HG03558 (cell line): ENCODE measurements around the gene TPSAB1.
"Not testable (repeated sequence)": the region's sequence is repeated elsewhere in the genome, so short reads cannot be mapped to it uniquely, and the experiment has no call there.

Source experiments
- ATAC-seq: cut with Tn5 transposase; IDR thresholded peaks from one replicate; pipeline ENCODE4 v1.9.1; 2021; ENCODE audit warnings: moderate number of reproducible peaks; ENCODE audit not compliant: unreplicated experiment; ENCODE audit errors: extremely low read depth

TPSAB1 gene

DNA sequence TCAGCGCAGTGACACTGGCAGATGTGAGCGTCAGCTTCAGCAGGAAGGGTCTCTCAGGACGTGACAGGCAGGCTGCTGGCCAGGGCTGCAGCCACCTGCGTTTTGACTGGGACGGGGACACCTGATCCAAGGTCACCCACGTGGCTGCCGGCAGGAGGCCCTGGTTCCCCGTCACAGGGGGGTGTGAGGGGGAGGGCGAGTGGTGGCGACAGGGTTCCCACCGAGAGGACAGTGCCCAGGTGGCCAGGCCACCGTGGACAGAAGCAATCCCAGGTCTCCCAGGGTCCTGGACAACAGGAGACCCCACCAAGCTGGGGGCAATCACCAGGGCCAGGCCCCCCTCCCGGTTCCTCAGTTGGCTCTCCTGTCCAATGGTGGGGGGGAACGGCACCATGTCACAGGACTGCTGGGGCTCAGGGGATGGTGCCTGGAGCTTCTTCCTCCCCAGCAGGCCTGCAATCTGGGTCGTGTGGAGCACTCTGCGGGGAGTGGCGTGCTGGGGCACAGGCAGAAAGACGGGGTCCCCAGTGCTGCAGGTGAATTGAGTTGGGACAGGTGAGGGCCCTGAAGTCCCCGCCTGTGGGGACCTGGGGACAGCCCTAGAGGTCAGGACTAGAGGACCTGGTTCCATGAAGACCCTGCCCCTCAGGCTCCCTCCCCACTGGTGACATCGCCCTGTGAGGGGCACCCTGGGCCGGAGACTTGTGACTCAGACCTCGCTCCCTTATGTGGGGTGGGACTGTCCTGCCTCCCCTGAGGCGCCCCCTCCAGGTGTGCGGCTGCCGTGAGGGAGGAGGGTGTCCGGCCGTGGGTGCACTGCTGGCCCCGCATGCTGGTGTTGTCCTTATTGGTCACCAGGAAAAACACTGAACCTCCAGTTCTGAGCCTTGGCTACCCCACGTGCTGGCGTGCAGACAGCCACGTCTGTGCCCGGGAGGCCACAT is 3.7 kb downstream of the TPSAB1 start:
- not testable (repeated sequence) for ATAC-seq

- ATAC-seq, result no peak
Observed at GRCh38 chr16:1244881-1245280, 4.4 kb downstream of the TPSAB1 start.

DNA sequence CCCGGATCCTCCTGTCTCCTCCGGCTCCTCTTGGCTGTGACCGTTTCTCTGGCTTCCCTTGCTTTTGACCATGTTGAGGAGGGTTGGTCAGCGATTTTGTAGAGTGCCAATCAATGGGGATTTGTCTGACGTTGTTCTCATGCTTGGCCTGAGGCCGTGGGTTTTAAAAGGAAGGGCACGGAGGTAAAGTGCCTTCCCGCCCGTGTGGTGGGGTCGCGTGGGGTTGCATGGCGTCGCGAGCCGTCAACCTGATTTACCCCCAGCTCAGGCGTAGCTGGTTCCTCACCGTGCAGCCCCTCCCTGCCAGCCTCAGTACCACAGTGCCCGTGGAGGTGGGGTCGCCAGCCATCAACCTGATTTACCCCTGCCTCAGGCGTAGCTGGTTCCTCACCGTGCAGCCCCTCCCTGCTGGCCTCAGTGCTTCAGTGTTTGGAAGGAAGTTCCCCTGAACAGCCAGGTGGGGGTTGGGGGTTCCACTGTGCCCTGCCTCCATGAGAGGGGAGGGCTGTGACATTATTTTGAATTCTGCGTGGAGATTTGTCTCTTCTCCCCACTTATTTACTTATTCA is 5.0 kb downstream of the TPSAB1 start:
- ATAC-seq, result no peak

GRCh38 chr16:1247903-1248537 is 7.5 kb downstream of the TPSAB1 start:
- not testable (repeated sequence) for ATAC-seq

- ATAC-seq, result not testable (repeated sequence)
Observed at GRCh38 chr16:1249031-1249755, 8.7 kb downstream of the TPSAB1 start.

GRCh38 chr16:1253701-1254364 is 13.3 kb downstream of the TPSAB1 start:
- ATAC-seq, result not testable (repeated sequence)

DNA sequence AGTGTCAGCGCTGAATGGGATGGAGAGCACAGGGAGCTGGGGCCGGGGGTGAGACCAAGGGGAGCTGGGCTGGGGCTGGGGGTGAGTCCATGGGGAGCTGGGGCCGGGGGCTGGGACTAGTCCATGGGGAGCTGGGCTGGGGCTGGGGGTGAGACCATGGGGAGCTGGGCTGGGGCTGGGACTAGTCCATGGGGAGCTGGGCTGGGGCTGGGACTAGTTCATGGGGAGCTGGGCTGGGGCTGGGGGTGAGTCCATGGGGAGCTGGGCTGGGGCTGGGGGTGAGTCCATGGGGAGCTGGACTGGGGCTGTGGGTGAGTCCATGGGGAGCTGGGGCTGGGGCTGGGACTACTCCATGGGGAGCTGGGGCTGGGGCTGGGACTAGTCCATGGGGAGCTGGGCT is 14.3 kb downstream of the TPSAB1 start:
- ATAC-seq, result not testable (repeated sequence)

DNA sequence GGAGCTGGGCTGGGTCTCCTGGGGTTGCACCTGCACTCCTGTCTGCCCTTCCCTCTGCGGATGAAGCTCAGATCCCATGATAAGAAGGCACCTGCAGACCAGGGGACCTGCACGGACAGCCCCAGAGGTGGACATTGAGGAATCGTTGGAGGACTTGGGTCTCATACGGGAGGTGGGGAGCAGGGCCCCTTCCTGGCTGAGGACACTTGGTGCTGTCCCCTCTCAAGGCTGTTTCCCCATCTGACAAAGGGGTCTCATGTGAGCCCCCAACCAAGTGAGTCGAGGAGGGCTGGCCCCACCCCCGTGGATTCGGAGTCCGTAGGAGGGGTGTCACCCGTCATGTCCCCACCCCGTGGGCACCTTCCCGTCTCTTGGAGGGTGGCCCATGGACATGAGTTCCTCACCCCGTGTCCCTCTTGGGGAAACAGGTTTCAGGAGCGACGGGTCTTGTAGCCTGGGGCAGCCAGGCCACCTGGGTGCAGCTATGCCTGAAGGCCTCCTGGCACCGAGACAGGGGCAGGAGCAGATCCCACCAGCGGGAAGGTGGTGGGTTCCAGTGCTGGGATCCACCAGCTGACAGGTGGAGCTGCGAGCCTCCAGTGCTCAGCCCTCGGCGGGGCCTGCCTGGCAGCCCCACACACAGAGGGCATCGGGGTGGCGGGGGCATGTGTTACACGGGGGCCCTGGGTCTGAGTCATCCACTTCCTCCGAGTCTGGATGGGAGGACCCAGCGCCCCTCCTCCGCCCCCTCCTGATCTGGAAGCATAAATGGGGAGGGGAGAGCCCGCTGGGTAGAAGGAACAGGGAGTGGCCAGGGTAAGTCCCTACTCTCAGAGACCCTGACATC is 15.0 kb downstream of the TPSAB1 start, which contains the start of gene TPSD1:
TPSD1 (plus strand) TSS at position 794 of the 847 bp plus-strand sequence. CDS start 212 bp downstream, outside the sequence.
- not testable (repeated sequence) for ATAC-seq

DNA sequence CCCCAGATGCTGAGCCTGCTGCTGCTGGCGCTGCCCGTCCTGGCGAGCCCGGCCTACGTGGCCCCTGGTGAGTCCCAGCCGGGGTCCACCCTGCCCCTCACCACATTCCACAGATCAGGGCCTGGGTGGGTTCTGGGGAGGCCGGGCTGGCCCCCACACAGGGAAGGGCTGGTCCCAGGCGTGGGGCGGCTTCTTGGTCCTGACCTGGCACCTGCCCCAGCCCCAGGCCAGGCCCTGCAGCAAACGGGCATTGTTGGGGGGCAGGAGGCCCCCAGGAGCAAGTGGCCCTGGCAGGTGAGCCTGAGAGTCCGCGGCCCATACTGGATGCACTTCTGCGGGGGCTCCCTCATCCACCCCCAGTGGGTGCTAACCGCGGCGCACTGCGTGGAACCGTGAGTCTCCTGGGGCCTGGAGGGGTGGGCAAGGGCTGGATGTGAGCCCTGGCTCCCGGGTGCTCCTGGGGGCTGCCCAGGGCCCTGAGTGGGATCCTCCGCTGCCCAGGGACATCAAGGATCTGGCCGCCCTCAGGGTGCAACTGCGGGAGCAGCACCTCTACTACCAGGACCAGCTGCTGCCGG is 15.9 kb downstream of the TPSAB1 start:
- ATAC-seq, result not testable (repeated sequence)

DNA sequence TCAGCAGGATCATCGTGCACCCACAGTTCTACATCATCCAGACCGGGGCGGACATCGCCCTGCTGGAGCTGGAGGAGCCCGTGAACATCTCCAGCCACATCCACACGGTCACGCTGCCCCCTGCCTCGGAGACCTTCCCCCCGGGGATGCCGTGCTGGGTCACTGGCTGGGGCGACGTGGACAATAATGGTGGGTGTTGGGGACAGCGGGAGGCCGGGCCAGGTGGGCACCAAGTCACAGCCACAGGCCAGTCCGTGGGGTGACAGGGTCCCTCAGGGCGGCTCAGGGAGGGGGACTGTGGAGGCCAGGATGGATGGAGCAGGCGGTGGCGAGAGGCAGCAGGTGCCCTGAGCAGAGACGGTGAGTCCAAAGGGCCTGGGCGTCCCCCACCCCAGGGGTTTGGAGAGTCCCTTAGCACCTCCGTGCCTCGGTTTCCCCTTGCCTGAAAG is 16.4 kb downstream of the TPSAB1 start:
- no peak for ATAC-seq

GRCh38 chr16:1257561-1258224 is 17.2 kb downstream of the TPSAB1 start:
- ATAC-seq, result no peak

GRCh38 chr16:1258225-1258600 is 17.7 kb downstream of the TPSAB1 start:
- no peak for ATAC-seq

GRCh38 chr16:1258906-1259759 is 18.6 kb downstream of the TPSAB1 start:
- no peak for ATAC-seq

DNA sequence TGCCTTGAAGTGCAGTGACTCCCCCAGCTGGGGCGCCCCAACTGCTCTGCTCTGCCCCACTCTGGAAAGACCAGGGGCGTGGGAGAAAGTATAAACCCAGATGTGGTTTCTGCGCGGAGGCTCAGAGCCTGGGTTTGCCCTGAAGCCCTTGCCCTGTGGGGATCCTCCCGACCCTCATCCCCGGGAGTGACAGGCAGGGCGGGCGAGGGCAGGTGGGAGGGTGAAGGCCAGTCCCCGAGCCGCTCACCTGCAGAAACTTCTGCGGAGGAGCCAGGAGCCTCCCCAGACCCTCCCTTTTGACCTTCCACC is 19.2 kb downstream of the TPSAB1 start:
- ATAC-seq, result no peak

GRCh38 chr16:1260101-1260680 is 19.7 kb downstream of the TPSAB1 start:
- ATAC-seq, result no peak

- ATAC-seq, result no peak
Observed at GRCh38 chr16:1261131-1261892, 20.8 kb downstream of the TPSAB1 start.
